Psoas muscle (tissue), 8 donors: ENCODE measurements around the gene UTY. TPM values are rescaled to one million over a fixed set of nuclear protein-coding genes. Genes with fewer than 3 reads are reported as not detected.

Experiments
- ATAC-seq, 4 donors: fragments of 200-7000 bp; cut with Tn5 transposase; one replicate each; pipeline ENCODE4 v1.9.1; 2020; ENCODE audit warnings: moderate library complexity in 3 of 4, mild to moderate bottlenecking in 2 of 4
- DNase-seq, 2 donors: peaks; one replicate each; pipeline ENCODE4 v3.0.0-alpha.2; 2020
- H3K27ac ChIP-seq: fragments of 200-600 bp; one replicate; pipeline ENCODE4 v1.8.0; 2022
- H3K27me3 ChIP-seq, 3 donors: fragments of 200-600 bp in 1 of 3; one replicate each; pipeline versions ENCODE4 v1.6.1 to v1.8.0; 2013 to 2022; ENCODE audit warnings: low read length in 2 of 3, mild to moderate bottlenecking in 2 of 3, moderate library complexity in 1 of 3; ENCODE audit not compliant: insufficient read depth in 3 of 3
- H3K36me3 ChIP-seq, 2 donors: fragments of 200-600 bp in 1 of 2; one replicate each; pipeline versions ENCODE4 v1.6.1 to v1.8.0; 2013 to 2022; ENCODE audit warnings: low read depth in 1 of 2, mild to moderate bottlenecking in 1 of 2, moderate library complexity in 1 of 2; ENCODE audit not compliant: insufficient read depth in 1 of 2
- H3K4me1 ChIP-seq: fragments of 200-600 bp; one replicate; pipeline ENCODE4 v1.8.0; 2022
- H3K4me3 ChIP-seq: fragments of 200-600 bp; one replicate; pipeline ENCODE4 v1.8.0; 2022; ENCODE audit warnings: mild to moderate bottlenecking
- H3K9me3 ChIP-seq: fragments of 200-600 bp; one replicate; pipeline ENCODE4 v1.8.0; 2022
- WGBS, 3 donors: extraction: QIAGEN DNeasy Blood & Tissue Kit; methylation state at CpG; one replicate each; pipeline versions ENCODE4 v1.1.6 to v1.1.7; 2013; 5-methylcytosine and 5-hydroxymethylcytosine counted together
- intact Hi-C, 2 donors: fragments of 100-400 bp; cut with DNase I; formaldehyde crosslinking; loops; one replicate each; pipeline versions ENCODE4 v1.11.0 to v1.14.2; 2022
- polyA plus RNA-seq, 3 donors: library from polyadenylated mRNA; stranded (reverse); fragments of 200-250 nt; gene quantifications; one replicate each; pipeline ENCODE4 v1.2.3, GENCODE V29; 2013
- total RNA-seq, 4 donors: library from RNA; stranded (reverse); fragmentation: NEBNext Ultra II Directional in 2 of 4; extraction: Animal tissue kit (Norgen Biotek cat#: 25700) in 2 of 4; gene quantifications; one replicate each; pipeline versions ENCODE4 v1.2.1 to v1.2.4, GENCODE V29; 2021 to 2023
- TF ChIP-seq, protein P1 (sequence below): fragments of 200-600 bp; IDR thresholded peaks from one replicate; pipeline ENCODE4 v1.8.0; 2022; ENCODE audit warnings: antibody characterized with exemption
- donor health status: healthy with polysubstance abuse.
- donor health status: DM: no; HTN: no; CAD: no; lungs with moderate emphysema.
- donor health status: Bipolar disorder and iron deficiency.
- donor health status: healthy.
- donor health status: DM: yes; HTN: yes; CAD: no.
- donor health status: DM: no; HTN: no; CAD: no.
- donor health status: DM: no; HTN: no; CAD: no.
- donor health status: DM: yes; HTN: yes; CAD: no.

UTY gene
- total and polyA plus RNA-seq, 7 donors = 1.3 to 4.5 TPM; not detected in 5

DNA sequence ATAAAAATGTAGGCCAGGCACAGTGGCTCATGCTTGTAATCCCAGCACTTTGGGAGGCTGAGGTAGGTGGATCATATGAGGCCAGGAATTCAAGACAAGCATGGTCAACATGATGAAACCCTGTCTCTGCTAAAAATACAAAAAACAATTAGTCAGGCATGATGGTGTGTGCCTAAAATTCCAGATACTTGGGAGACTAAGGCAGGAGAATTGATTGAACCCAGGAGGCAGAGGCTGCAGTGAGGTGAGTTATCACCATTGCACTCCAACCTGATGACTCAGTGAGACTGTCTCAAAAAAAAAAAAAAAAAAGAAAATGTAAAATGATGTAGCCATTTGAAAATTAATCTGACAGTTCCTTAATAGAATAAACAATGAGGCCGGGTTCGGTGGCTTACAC is 171.9 kb downstream of the UTY start:
- Histone ChIP-seq H3K9me3 (no peaks in the 10 kb centered on the region), H3K27ac (no peak overlapping the region), H3K4me3 (no peak overlapping the region), H3K27me3 (no peaks in the 10 kb centered on the region), H3K4me1 (no peaks in the 10 kb centered on the region), H3K36me3 (no peaks in the 10 kb centered on the region)
- WGBS, 3 donors = 93 to 94% methylated on average over 2 of the region's 2 CpGs; no CpG with 5 or more reads in 1 of the 3 donors
- intact Hi-C loops = no loop called here
- DNase-seq (no peak), ATAC-seq (no peak)
- TF ChIP-seq, protein P1, sequence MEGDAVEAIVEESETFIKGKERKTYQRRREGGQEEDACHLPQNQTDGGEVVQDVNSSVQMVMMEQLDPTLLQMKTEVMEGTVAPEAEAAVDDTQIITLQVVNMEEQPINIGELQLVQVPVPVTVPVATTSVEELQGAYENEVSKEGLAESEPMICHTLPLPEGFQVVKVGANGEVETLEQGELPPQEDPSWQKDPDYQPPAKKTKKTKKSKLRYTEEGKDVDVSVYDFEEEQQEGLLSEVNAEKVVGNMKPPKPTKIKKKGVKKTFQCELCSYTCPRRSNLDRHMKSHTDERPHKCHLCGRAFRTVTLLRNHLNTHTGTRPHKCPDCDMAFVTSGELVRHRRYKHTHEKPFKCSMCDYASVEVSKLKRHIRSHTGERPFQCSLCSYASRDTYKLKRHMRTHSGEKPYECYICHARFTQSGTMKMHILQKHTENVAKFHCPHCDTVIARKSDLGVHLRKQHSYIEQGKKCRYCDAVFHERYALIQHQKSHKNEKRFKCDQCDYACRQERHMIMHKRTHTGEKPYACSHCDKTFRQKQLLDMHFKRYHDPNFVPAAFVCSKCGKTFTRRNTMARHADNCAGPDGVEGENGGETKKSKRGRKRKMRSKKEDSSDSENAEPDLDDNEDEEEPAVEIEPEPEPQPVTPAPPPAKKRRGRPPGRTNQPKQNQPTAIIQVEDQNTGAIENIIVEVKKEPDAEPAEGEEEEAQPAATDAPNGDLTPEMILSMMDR = no peak

GRCh38 chrY:13300795-13301194 is 179.0 kb downstream of the UTY start:
- ATAC-seq = no peak
- intact Hi-C loops = no loop called here
- no peak overlapping the region for H3K27ac ChIP-seq
- no peaks in the 10 kb centered on the region for H3K9me3 ChIP-seq
- TF ChIP-seq, protein P1 = no peak
- DNase-seq = no peak
- no peaks in the 10 kb centered on the region for H3K4me1 ChIP-seq
- H3K4me3 ChIP-seq = no peak overlapping the region
- WGBS, 3 donors = 72 to 82% methylated on average over 4 of the region's 4 CpGs; no CpG with 5 or more reads in 1 of the 3 donors
- H3K36me3 ChIP-seq = peaks cover 0 to 3% of the 10 kb centered on the region in 2 donors
- no peaks in the 10 kb centered on the region for H3K27me3 ChIP-seq

DNA sequence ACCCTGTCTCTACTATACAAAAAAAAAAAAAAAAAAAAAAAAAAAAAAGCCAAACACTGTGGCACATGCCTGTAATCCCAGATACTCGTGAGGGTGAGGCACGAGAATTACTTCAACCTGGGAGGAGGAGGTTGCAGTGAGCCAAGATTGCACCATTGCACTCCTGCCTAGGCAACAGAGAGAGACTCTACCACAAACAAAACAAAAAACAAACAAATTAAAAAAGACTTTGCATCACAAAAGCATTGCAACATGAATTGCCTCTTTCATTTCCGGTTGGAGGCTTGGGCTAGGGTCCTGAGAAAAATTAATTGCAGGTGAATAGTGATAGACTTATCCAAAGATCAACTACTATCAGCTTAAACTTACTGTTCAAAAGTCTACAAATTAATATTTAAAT is 180.4 kb downstream of the UTY start:
- H3K4me3 ChIP-seq = no peak overlapping the region
- DNase-seq = no peak
- H3K4me1 ChIP-seq = no peaks in the 10 kb centered on the region
- no peak for ATAC-seq
- H3K36me3 ChIP-seq = peaks cover 0 to 3% of the 10 kb centered on the region in 2 donors
- TF ChIP-seq, protein P1 = no peak
- intact Hi-C loops = no loop called here
- WGBS, 3 donors = 77 to 95% methylated on average over 3 of the region's 3 CpGs; no CpG with 5 or more reads in 1 of the 3 donors
- no peak overlapping the region for H3K27ac ChIP-seq
- H3K27me3 ChIP-seq = no peaks in the 10 kb centered on the region
- no peaks in the 10 kb centered on the region for H3K9me3 ChIP-seq

GRCh38 chrY:13296176-13296890 is 183.5 kb downstream of the UTY start:
- 73 to 96% methylated on average over 4 of the region's 4 CpGs; no CpG with 5 or more reads in 1 of the 3 donors for WGBS, 3 donors
- H3K27me3 ChIP-seq = no peaks in the 10 kb centered on the region
- ATAC-seq (no peak), DNase-seq (no peak)
- H3K4me3 ChIP-seq = no peak overlapping the region
- no peak overlapping the region for H3K27ac ChIP-seq
- H3K4me1 ChIP-seq = no peaks in the 10 kb centered on the region
- H3K9me3 ChIP-seq = no peaks in the 10 kb centered on the region
- TF ChIP-seq, protein P1 = no peak
- intact Hi-C loops = no loop called here
- no peaks in the 10 kb centered on the region for H3K36me3 ChIP-seq

- no peaks in the 10 kb centered on the region for H3K4me1 ChIP-seq
- H3K9me3 ChIP-seq = no peaks in the 10 kb centered on the region
- ATAC-seq = no peak
- no peaks in the 10 kb centered on the region for H3K27me3 ChIP-seq
- WGBS, 3 donors = 56 to 100% methylated on average over 2 of the region's 2 CpGs; no CpG with 5 or more reads in 1 of the 3 donors
- intact Hi-C loops = no loop called here
- DNase-seq = no peak
- no peak overlapping the region for H3K27ac ChIP-seq
- TF ChIP-seq, protein P1 = no peak
- H3K36me3 ChIP-seq = no peaks in the 10 kb centered on the region
- no peak overlapping the region for H3K4me3 ChIP-seq
These were observed 184.8 kb downstream of the UTY start for GRCh38 chrY:13295026-13295425.
